Suprapubic skin (tissue), 3 donors: ENCODE results near the gene AKAP8.

Experiments
- POLR2AphosphoS5 ChIP-seq, 3 donors: sonication (generic); formaldehyde crosslinking; IDR thresholded peaks; one replicate each; pipeline ENCODE4 v1.6.1; 2017; ENCODE audit warnings: antibody characterized with exemption in 3 of 3
- TF ChIP-seq, protein P1 (sequence below), 2 donors: fragments of 200-600 bp in 1 of 2; fragments of 450-650 bp in 1 of 2; sonication (generic) in 1 of 2; IDR thresholded peaks; one replicate each; pipeline ENCODE4 v1.5.1; 2016 to 2019; ENCODE audit warnings: antibody characterized with exemption in 2 of 2, mild to moderate bottlenecking in 1 of 2, moderate library complexity in 1 of 2

DNA sequence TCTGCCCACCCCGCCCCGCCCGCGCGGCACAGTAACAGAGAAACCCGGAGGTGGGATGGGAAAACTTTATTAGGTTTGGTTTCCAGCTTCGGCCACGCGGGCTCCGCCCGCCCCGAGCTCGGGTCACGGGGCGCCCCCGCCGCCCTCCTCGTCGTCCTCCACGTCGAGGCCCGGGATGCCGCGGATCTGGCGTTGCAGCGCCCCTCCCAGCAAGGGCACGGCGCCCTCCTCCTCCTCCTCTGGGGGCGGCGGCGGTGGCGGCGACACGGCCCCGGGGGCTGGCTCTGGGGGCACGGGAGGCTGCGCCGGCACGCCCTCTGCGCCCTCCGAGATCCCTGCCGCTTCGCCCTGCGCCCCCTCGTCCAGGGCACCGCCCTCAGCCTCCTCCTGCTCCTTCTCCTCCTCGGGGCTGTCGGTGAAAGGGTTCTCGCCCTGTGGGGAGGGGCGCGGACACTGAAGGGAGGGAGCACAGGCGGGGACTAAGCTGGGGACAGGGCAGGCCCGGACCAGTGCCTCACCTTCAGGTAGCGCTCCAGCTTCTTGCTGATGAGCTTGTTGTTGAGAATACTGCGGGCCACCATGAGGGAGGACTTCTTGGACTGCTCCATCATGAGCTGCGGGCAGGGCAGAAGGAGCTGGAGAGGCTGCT, 536 bp upstream of the AKAP8 start:
- no peak for TF ChIP-seq POLR2AphosphoS5 (IDR thresholded peaks at IDR 0.05)
- TF ChIP-seq, protein P1, sequence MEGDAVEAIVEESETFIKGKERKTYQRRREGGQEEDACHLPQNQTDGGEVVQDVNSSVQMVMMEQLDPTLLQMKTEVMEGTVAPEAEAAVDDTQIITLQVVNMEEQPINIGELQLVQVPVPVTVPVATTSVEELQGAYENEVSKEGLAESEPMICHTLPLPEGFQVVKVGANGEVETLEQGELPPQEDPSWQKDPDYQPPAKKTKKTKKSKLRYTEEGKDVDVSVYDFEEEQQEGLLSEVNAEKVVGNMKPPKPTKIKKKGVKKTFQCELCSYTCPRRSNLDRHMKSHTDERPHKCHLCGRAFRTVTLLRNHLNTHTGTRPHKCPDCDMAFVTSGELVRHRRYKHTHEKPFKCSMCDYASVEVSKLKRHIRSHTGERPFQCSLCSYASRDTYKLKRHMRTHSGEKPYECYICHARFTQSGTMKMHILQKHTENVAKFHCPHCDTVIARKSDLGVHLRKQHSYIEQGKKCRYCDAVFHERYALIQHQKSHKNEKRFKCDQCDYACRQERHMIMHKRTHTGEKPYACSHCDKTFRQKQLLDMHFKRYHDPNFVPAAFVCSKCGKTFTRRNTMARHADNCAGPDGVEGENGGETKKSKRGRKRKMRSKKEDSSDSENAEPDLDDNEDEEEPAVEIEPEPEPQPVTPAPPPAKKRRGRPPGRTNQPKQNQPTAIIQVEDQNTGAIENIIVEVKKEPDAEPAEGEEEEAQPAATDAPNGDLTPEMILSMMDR (IDR thresholded peaks at IDR 0.05), result no peak
